Measurements from ENCODE around the gene VAT1L.

- no peak for TF ChIP-seq EZH2phosphoT487 (IDR thresholded peaks at IDR 0.05; ENCODE audit: insufficient read depth, low read depth)
- TF ChIP-seq EZH2 (IDR thresholded peaks at IDR 0.05; ENCODE audit: insufficient read depth, poor library complexity, severe bottlenecking) = no peak
Observed at GRCh38 chr16:77967054-77967904, 178.9 kb downstream of the VAT1L start.
